Activated naive CD8-positive, alpha-beta T cell treated with anti-CD3 and anti-CD28 coated beads for 36 hours (primary cell): ENCODE data around the gene TMC3. TPM values are rescaled to one million over a fixed set of nuclear protein-coding genes. Genes with fewer than 3 reads are reported as not detected.
"Not testable (repeated sequence)": the region's sequence is repeated elsewhere in the genome, so short reads cannot be mapped to it uniquely, and the experiment has no call there.

Experiments
- DNase-seq: peaks from one replicate; pipeline ENCODE4 v3.0.0; 2021
- H3K27ac Mint-ChIP-seq: one replicate; pipeline ENCODE4 v1.8.0; 2022; ENCODE audit warnings: mild to moderate bottlenecking, moderate library complexity, mixed read lengths
- H3K27me3 Mint-ChIP-seq: one replicate; pipeline ENCODE4 v1.8.0; 2022; ENCODE audit warnings: mild to moderate bottlenecking, mixed read lengths
- H3K36me3 Mint-ChIP-seq: one replicate; pipeline ENCODE4 v1.8.0; 2021; ENCODE audit warnings: mild to moderate bottlenecking, mixed read lengths
- H3K4me1 Mint-ChIP-seq: one replicate; pipeline ENCODE4 v1.8.0; 2021; ENCODE audit warnings: mixed read lengths
- H3K4me3 Mint-ChIP-seq: one replicate; pipeline ENCODE4 v1.8.0; 2022; ENCODE audit warnings: mild to moderate bottlenecking, moderate library complexity, mixed read lengths
- H3K9me3 Mint-ChIP-seq: one replicate; pipeline ENCODE4 v1.8.0; 2022; ENCODE audit warnings: mixed read lengths
- total RNA-seq, 2 experiments: library from RNA; stranded (reverse); gene quantifications; one replicate each; pipeline ENCODE4 v1.2.3, GENCODE V29; 2021

TMC3 gene
- total RNA-seq, 2 experiments from 2014 or later: not detected

GRCh38 chr15:81341351-81341750 is 32.7 kb downstream of the TMC3 start:
- H3K36me3 Mint-ChIP-seq: peaks cover 3% of the 10 kb centered on the region
- no peaks in the 10 kb centered on the region for H3K27me3 Mint-ChIP-seq
- H3K9me3 Mint-ChIP-seq: no peaks in the 10 kb centered on the region
- no peak overlapping the region for H3K4me3 Mint-ChIP-seq
- no peak for DNase-seq
- peaks cover 4% of the 10 kb centered on the region for H3K4me1 Mint-ChIP-seq
- H3K27ac Mint-ChIP-seq: no peak overlapping the region

- Mint-ChIP-seq H3K4me3 (no peak overlapping the region), H3K4me1 (peaks cover 4% of the 10 kb centered on the region), H3K36me3 (peaks cover 3% of the 10 kb centered on the region), H3K27me3 (no peaks in the 10 kb centered on the region), H3K27ac (no peak overlapping the region), H3K9me3 (no peaks in the 10 kb centered on the region)
- no peak for DNase-seq
Measured at GRCh38 chr15:81339851-81340250, 34.2 kb downstream of the TMC3 start.

- DNase-seq: no peak
- Mint-ChIP-seq H3K27ac (no peak overlapping the region), H3K36me3 (no peaks in the 10 kb centered on the region), H3K27me3 (no peaks in the 10 kb centered on the region), H3K4me3 (no peak overlapping the region), H3K9me3 (no peaks in the 10 kb centered on the region), H3K4me1 (peaks cover 4% of the 10 kb centered on the region)
Measured at GRCh38 chr15:81339321-81339720, 34.7 kb downstream of the TMC3 start.

GRCh38 chr15:81338170-81339007 is 35.6 kb downstream of the TMC3 start:
- no peak for DNase-seq
- Mint-ChIP-seq H3K4me1 (peaks cover 4% of the 10 kb centered on the region), H3K27me3 (no peaks in the 10 kb centered on the region), H3K36me3 (no peaks in the 10 kb centered on the region), H3K4me3 (no peak overlapping the region), H3K27ac (no peak overlapping the region), H3K9me3 (no peaks in the 10 kb centered on the region)

GRCh38 chr15:81337713-81338157 is 36.3 kb downstream of the TMC3 start:
- Mint-ChIP-seq H3K27ac (no peak overlapping the region), H3K27me3 (no peaks in the 10 kb centered on the region), H3K36me3 (peaks cover 2% of the 10 kb centered on the region), H3K4me1 (peaks cover 4% of the 10 kb centered on the region), H3K9me3 (no peaks in the 10 kb centered on the region), H3K4me3 (no peak overlapping the region)
- DNase-seq: no peak

- H3K9me3 Mint-ChIP-seq: no peaks in the 10 kb centered on the region
- peaks cover 2% of the 10 kb centered on the region for H3K36me3 Mint-ChIP-seq
- no peak overlapping the region for H3K27ac Mint-ChIP-seq
- no peak for DNase-seq
- H3K4me3 Mint-ChIP-seq: no peak overlapping the region
- no peaks in the 10 kb centered on the region for H3K27me3 Mint-ChIP-seq
- H3K4me1 Mint-ChIP-seq: peaks cover 4% of the 10 kb centered on the region
Measured at GRCh38 chr15:81337241-81337640, 36.8 kb downstream of the TMC3 start.

- Mint-ChIP-seq H3K4me3 (no peak overlapping the region), H3K4me1 (peaks cover 4% of the 10 kb centered on the region), H3K36me3 (peaks cover 2% of the 10 kb centered on the region), H3K27ac (no peak overlapping the region), H3K9me3 (no peaks in the 10 kb centered on the region), H3K27me3 (no peaks in the 10 kb centered on the region)
- no peak for DNase-seq
Measured at GRCh38 chr15:81336568-81336967, 37.4 kb downstream of the TMC3 start.

GRCh38 chr15:81335631-81336030 is 38.4 kb downstream of the TMC3 start:
- Mint-ChIP-seq H3K4me1 (peaks cover 8% of the 10 kb centered on the region), H3K36me3 (peaks cover 2% of the 10 kb centered on the region), H3K27ac (no peak overlapping the region), H3K4me3 (no peak overlapping the region), H3K9me3 (no peaks in the 10 kb centered on the region), H3K27me3 (no peaks in the 10 kb centered on the region)
- DNase-seq: no peak

GRCh38 chr15:81334768-81335435 is 39.1 kb downstream of the TMC3 start:
- Mint-ChIP-seq H3K36me3 (peaks cover 2% of the 10 kb centered on the region), H3K4me1 (peaks cover 8% of the 10 kb centered on the region), H3K4me3 (no peak overlapping the region), H3K27ac (no peak overlapping the region), H3K27me3 (no peaks in the 10 kb centered on the region), H3K9me3 (no peaks in the 10 kb centered on the region)
- no peak for DNase-seq

GRCh38 chr15:81333363-81333762 is 40.6 kb downstream of the TMC3 start:
- no peak for DNase-seq
- Mint-ChIP-seq H3K36me3 (peaks cover 2% of the 10 kb centered on the region), H3K4me1 (peaks cover 8% of the 10 kb centered on the region), H3K9me3 (no peaks in the 10 kb centered on the region), H3K27me3 (no peaks in the 10 kb centered on the region), H3K27ac (no peak overlapping the region), H3K4me3 (no peak overlapping the region)

GRCh38 chr15:81332326-81332725 is 41.7 kb downstream of the TMC3 start:
- Mint-ChIP-seq H3K27me3 (no peaks in the 10 kb centered on the region), H3K4me1 (peaks cover 12% of the 10 kb centered on the region)
- DNase-seq: no peak

GRCh38 chr15:81331600-81331999 is 42.4 kb downstream of the TMC3 start:
- no peak overlapping the region for H3K4me3 Mint-ChIP-seq
- peaks cover 2% of the 10 kb centered on the region for H3K36me3 Mint-ChIP-seq
- peaks cover 13% of the 10 kb centered on the region for H3K4me1 Mint-ChIP-seq
- H3K27ac Mint-ChIP-seq: no peak overlapping the region
- DNase-seq: no peak
- no peaks in the 10 kb centered on the region for H3K27me3 Mint-ChIP-seq
- no peaks in the 10 kb centered on the region for H3K9me3 Mint-ChIP-seq

More at GRCh38 chr15:81332326-81332725, 41.7 kb downstream of the TMC3 start:
- Mint-ChIP-seq H3K9me3 (no peaks in the 10 kb centered on the region), H3K27ac (no peak overlapping the region), H3K4me3 (no peak overlapping the region), H3K36me3 (peaks cover 2% of the 10 kb centered on the region)

GRCh38 chr15:81331141-81331540 is 42.9 kb downstream of the TMC3 start:
- not testable (repeated sequence) for H3K9me3 Mint-ChIP-seq, H3K36me3 Mint-ChIP-seq, H3K27me3 Mint-ChIP-seq, H3K27ac Mint-ChIP-seq, DNase-seq
- Mint-ChIP-seq H3K4me1 (peaks cover 15% of the 10 kb centered on the region), H3K4me3 (peak overlapping the region; percentile 14)

- no peaks in the 10 kb centered on the region for H3K9me3 Mint-ChIP-seq
- peak overlapping the region; percentile 14 for H3K4me3 Mint-ChIP-seq
- DNase-seq: no peak
- H3K36me3 Mint-ChIP-seq: peaks cover 2% of the 10 kb centered on the region
- no peaks in the 10 kb centered on the region for H3K27me3 Mint-ChIP-seq
- H3K27ac Mint-ChIP-seq: peak overlapping the region; percentile 32
- peaks cover 16% of the 10 kb centered on the region for H3K4me1 Mint-ChIP-seq
Measured at GRCh38 chr15:81330366-81331090, 43.5 kb downstream of the TMC3 start.

- peaks cover 2% of the 10 kb centered on the region for H3K36me3 Mint-ChIP-seq
- H3K4me1 Mint-ChIP-seq: peaks cover 23% of the 10 kb centered on the region
- DNase-seq: no peak
- H3K4me3 Mint-ChIP-seq: no peak overlapping the region
- no peaks in the 10 kb centered on the region for H3K9me3 Mint-ChIP-seq
- no peak overlapping the region for H3K27ac Mint-ChIP-seq
- no peaks in the 10 kb centered on the region for H3K27me3 Mint-ChIP-seq
Measured at GRCh38 chr15:81329446-81329845, 44.6 kb downstream of the TMC3 start.
